ENCODE results near the gene NKX1-1.

DNA sequence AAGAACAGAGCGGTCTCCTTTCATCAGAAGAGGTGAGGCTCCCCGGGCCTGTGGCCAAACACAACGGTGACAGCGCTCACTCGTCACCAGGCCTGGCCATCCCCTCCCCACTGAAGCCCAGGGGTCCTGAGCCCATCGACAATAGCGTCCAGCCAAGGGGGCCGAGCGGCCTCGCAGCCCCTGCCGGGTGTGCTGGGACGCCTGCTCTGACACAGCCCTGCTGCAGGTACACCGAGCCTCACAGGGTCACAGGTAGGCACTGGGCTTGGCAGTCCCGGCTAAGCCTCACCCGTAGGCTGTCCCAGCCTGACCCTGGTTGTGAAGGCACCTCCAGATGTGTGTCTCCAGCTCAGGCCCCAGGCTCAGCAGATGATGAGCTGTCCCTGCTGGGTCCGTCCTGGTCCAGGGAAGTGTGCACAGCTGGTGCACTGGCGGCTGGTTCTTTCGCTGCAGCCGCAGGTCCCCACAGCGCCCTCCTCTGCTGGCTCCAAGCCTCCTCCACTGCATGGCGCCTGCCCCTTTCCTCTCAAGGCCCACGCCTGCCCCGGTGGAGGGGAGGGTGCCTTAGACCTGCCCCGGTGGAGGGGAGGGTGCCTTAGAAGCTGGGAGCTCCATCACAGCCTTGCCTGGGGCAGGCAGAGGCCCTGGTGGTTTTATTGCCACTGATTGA is 37.7 kb downstream of the NKX1-1 start:
- TF ChIP-seq, protein P1, sequence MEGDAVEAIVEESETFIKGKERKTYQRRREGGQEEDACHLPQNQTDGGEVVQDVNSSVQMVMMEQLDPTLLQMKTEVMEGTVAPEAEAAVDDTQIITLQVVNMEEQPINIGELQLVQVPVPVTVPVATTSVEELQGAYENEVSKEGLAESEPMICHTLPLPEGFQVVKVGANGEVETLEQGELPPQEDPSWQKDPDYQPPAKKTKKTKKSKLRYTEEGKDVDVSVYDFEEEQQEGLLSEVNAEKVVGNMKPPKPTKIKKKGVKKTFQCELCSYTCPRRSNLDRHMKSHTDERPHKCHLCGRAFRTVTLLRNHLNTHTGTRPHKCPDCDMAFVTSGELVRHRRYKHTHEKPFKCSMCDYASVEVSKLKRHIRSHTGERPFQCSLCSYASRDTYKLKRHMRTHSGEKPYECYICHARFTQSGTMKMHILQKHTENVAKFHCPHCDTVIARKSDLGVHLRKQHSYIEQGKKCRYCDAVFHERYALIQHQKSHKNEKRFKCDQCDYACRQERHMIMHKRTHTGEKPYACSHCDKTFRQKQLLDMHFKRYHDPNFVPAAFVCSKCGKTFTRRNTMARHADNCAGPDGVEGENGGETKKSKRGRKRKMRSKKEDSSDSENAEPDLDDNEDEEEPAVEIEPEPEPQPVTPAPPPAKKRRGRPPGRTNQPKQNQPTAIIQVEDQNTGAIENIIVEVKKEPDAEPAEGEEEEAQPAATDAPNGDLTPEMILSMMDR (IDR thresholded peaks at IDR 0.05) = no peak
- TF ChIP-seq POLR2A (IDR thresholded peaks at IDR 0.05) = no peak
